Endothelial cell of umbilical vein (primary cell): ENCODE data around the gene SLC51B. TPM values are rescaled to one million over a fixed set of nuclear protein-coding genes. Genes with fewer than 3 reads are reported as not detected.

Experiments
- BruUV-seq: library from RNA; stranded (reverse); fragments of 400-500 nt; replicated peaks from 2 replicates; lab custom pipeline; 2021; lab: Mats Ljungman, UMichigan
- CTCF ChIA-PET: fragments of 300-600, 350-600 bp; sonication (Branson Sonifier 250); formaldehyde crosslinking; loops from one replicate; lab custom pipeline; 2021; ENCODE audit warnings: antibody characterized with exemption, inconsistent platforms; lab: Charles Lee
- POLR2A ChIA-PET: fragments of 300-600, 350-600 bp; sonication (Branson Sonifier 250); formaldehyde crosslinking; loops from one replicate; lab custom pipeline; 2021; ENCODE audit warnings: antibody characterized with exemption, inconsistent platforms; lab: Charles Lee
- DNase-seq: peaks from one replicate; pipeline ENCODE4 v3.0.0-alpha.2; 2011; ENCODE audit warnings: low read depth, low spot score
- FAIRE-seq: peaks from 2 replicates; lab custom pipeline; 2011; peaks lifted over from hg19 to GRCh38; lab: Jason Lieb, UNC
- H2AFZ ChIP-seq: 2 replicates; pipeline ENCODE4 v1.6.0; 2012; ENCODE audit warnings: low read depth, low read length, control low read depth, inconsistent platforms
- H3K27ac ChIP-seq: 2 replicates; pipeline ENCODE4 v1.5.1; 2011; ENCODE audit warnings: low read depth, mild to moderate bottlenecking, control low read depth, low read length, moderate library complexity; ENCODE audit not compliant: insufficient read depth
- H3K27me3 ChIP-seq, 2 experiments: 2 replicates each; pipeline versions ENCODE4 v1.6.0 to v1.6.1; 2011; ENCODE audit warnings: low read length in 2 of 2, mixed read lengths in 1 of 2; ENCODE audit not compliant: control insufficient read depth in 2 of 2, insufficient read depth in 2 of 2
- H3K36me3 ChIP-seq, 2 experiments: 2 replicates in 1 of 2; 3 replicates in 1 of 2; pipeline ENCODE4 v1.5.1; 2011; ENCODE audit warnings: low read length in 2 of 2, mild to moderate bottlenecking in 1 of 2, moderate library complexity in 1 of 2; ENCODE audit not compliant: control insufficient read depth in 2 of 2, insufficient read depth in 2 of 2; ENCODE audit errors: extremely low read depth in 1 of 2
- H3K4me1 ChIP-seq: 3 replicates; pipeline ENCODE4 v1.5.1; 2011; ENCODE audit warnings: mild to moderate bottlenecking, low read length; ENCODE audit not compliant: control insufficient read depth, insufficient read depth; ENCODE audit errors: extremely low read depth
- H3K4me2 ChIP-seq: 2 replicates; pipeline ENCODE4 v1.6.1; 2011; ENCODE audit warnings: low read length, control low read depth, mixed read lengths; ENCODE audit not compliant: insufficient read depth
- H3K4me3 ChIP-seq, 3 experiments: fragments of 200-600 bp in 1 of 3; sonication (generic), shearing (Covaris generic) in 1 of 3; replicated peaks in 1 of 3; 2 replicates each; pipeline ENCODE4 v1.5.1; 2011 to 2016; ENCODE audit warnings: control low read depth in 3 of 3, low read length in 3 of 3, mild to moderate bottlenecking in 2 of 3, inconsistent platforms in 1 of 3, low read depth in 1 of 3, moderate library complexity in 1 of 3; ENCODE audit not compliant: insufficient read depth in 1 of 3
- H3K79me2 ChIP-seq: 2 replicates; pipeline ENCODE4 v1.6.0; 2012; ENCODE audit warnings: low read length, inconsistent platforms; ENCODE audit not compliant: control insufficient read depth, insufficient read depth
- H3K9ac ChIP-seq: replicated peaks from 2 replicates; pipeline ENCODE3; 2011; ENCODE audit warnings: low read length, control low read depth; ENCODE audit not compliant: insufficient read depth; ENCODE audit errors: extremely low read depth
- H3K9me1 ChIP-seq: replicated peaks from 3 replicates; pipeline ENCODE4 v1.6.0; 2011; ENCODE audit warnings: mild to moderate bottlenecking, low read length; ENCODE audit not compliant: control insufficient read depth, insufficient read depth; ENCODE audit errors: extremely low read depth
- H3K9me3 ChIP-seq: replicated peaks from 2 replicates; pipeline ENCODE4 v1.5.1; 2012; ENCODE audit warnings: low read length, inconsistent platforms; ENCODE audit not compliant: control insufficient read depth, insufficient read depth
- H4K20me1 ChIP-seq: replicated peaks from 2 replicates; pipeline ENCODE3; 2011; ENCODE audit warnings: mild to moderate bottlenecking, low read length; ENCODE audit not compliant: control insufficient read depth, insufficient read depth; ENCODE audit errors: extremely low read depth
- CTCF ChIP-seq, 2 donors: IDR thresholded peaks; 1 replicate in 1 of 2; 2 replicates in 1 of 2; pipeline ENCODE4 v1.5.1; 2011; ENCODE audit warnings: low read length in 2 of 2, mild to moderate bottlenecking in 2 of 2, moderate library complexity in 2 of 2, control low read depth in 1 of 2, inconsistent platforms in 1 of 2, low read depth in 1 of 2; ENCODE audit not compliant: insufficient read depth in 1 of 2; ENCODE audit errors: extremely low read depth in 1 of 2
- EZH2 ChIP-seq: IDR thresholded peaks from 2 replicates; pipeline ENCODE4 v1.6.1; 2012; ENCODE audit warnings: borderline replicate concordance, low read depth, mild to moderate bottlenecking, moderate library complexity, low read length, inconsistent platforms; ENCODE audit not compliant: severe bottlenecking
- FOS ChIP-seq: IDR thresholded peaks from 2 replicates; pipeline ENCODE4 v1.6.1; 2011; ENCODE audit warnings: mild to moderate bottlenecking, low read length, moderate library complexity, borderline replicate concordance; ENCODE audit not compliant: insufficient read depth
- GATA2 ChIP-seq: IDR thresholded peaks from 2 replicates; pipeline ENCODE4 v1.7.0; 2011; ENCODE audit warnings: low read depth, mild to moderate bottlenecking, moderate library complexity, mixed read lengths, low read length; ENCODE audit not compliant: insufficient read length, insufficient read depth
- JUN ChIP-seq: IDR thresholded peaks from 2 replicates; pipeline ENCODE4 v1.6.1; 2011; ENCODE audit warnings: borderline replicate concordance, low read depth; ENCODE audit not compliant: insufficient read length, insufficient read depth
- MAX ChIP-seq: IDR thresholded peaks from 2 replicates; pipeline ENCODE4 v1.6.1; 2011; ENCODE audit not compliant: insufficient read depth, insufficient read length
- MYC ChIP-seq: IDR thresholded peaks from one replicate; pipeline ENCODE4 v1.6.1; 2011; ENCODE audit warnings: mild to moderate bottlenecking, low read depth, low read length
- POLR2A ChIP-seq: IDR thresholded peaks from 2 replicates; pipeline ENCODE4 v1.6.1; 2012; ENCODE audit warnings: low read depth, mild to moderate bottlenecking, control low read depth, low read length
- POLR2AphosphoS5 ChIP-seq: IDR thresholded peaks from 2 replicates; pipeline ENCODE4 v1.6.1; 2012; ENCODE audit warnings: low read depth, mild to moderate bottlenecking, control low read depth, low read length, moderate library complexity; ENCODE audit not compliant: insufficient read depth
- dilution Hi-C: fragments of 300-500 bp; cut with MboI; formaldehyde crosslinking; loops from one replicate; pipeline ENCODE4 v1.15.0; 2019; ENCODE audit warnings: low sequenced_read_pairs; ENCODE audit not compliant: extremely low pct_ligation_motif_present
- intact Hi-C: fragments of 100-400 bp; cut with micrococcal nuclease; formaldehyde crosslinking; loops from one replicate; pipeline ENCODE4 v1.10.0; 2022
- polyA plus RNA-seq, 4 experiments: library from polyadenylated mRNA; depleted of rRNA in 3 of 4; stranded (reverse) in 3 of 4; unstranded in 1 of 4; fragments of >200 nt; gene quantifications; 2 replicates each; pipeline versions ENCODE4 v1.2.1 to v1.2.3, GENCODE V29; 2011 to 2012; ENCODE audit warnings: missing spikeins in 1 of 4
- total RNA-seq: library from RNA; stranded (reverse); gene quantifications from 2 replicates; pipeline ENCODE4 v1.2.3, GENCODE V29; 2021

Gene SLC51B
- total and polyA plus RNA-seq, 2 donors (not counting 3 experiments of a cell fraction or from before 2014, with no cell fraction given) = not detected

GRCh38 chr15:65038428-65038827, 6.8 kb upstream of the SLC51B start:
- POLR2A ChIA-PET = no interaction called here
- intact Hi-C loops (no loop called here), dilution Hi-C loops (no loop called here)
- CTCF ChIA-PET = interaction anchor here (0.7 to 1.5 kb wide), 2 partner anchors 39 to 63 kb away, joined by 3 read pairs; no protein-coding TSS in a partner anchor
- H3K4me3 ChIP-seq = no peak overlapping the region
- H4K20me1 ChIP-seq = no peaks in the 10 kb centered on the region
- no TSS peak for BruUV-seq
- no peak overlapping the region for H2AFZ ChIP-seq
- DNase-seq (no peak), FAIRE-seq (no peak)
- H3K27ac ChIP-seq = no peak overlapping the region
- no peaks in the 10 kb centered on the region for H3K36me3 ChIP-seq
- TF ChIP-seq FOS = no peak
- TF ChIP-seq POLR2A = no peak
- TF ChIP-seq GATA2 = no peak
- TF ChIP-seq POLR2AphosphoS5 = no peak
- no peak for TF ChIP-seq EZH2
- no peaks in the 10 kb centered on the region for H3K4me1 ChIP-seq
- no peak overlapping the region for H3K9ac ChIP-seq
- no peaks in the 10 kb centered on the region for H3K9me3 ChIP-seq
- no peak overlapping the region for H3K4me2 ChIP-seq
- H3K9me1 ChIP-seq = no peaks in the 10 kb centered on the region
- H3K27me3 ChIP-seq = no peaks in the 10 kb centered on the region
- H3K79me2 ChIP-seq = no peaks in the 10 kb centered on the region

GRCh38 chr15:65038836-65039235, 6.4 kb upstream of the SLC51B start:
- Histone ChIP-seq H3K9me3 (no peaks in the 10 kb centered on the region), H3K27me3 (no peaks in the 10 kb centered on the region), H2AFZ (no peak overlapping the region), H3K27ac (no peak overlapping the region), H3K9ac (no peak overlapping the region), H3K36me3 (no peaks in the 10 kb centered on the region), H3K4me2 (no peak overlapping the region), H3K9me1 (no peaks in the 10 kb centered on the region), H3K79me2 (no peaks in the 10 kb centered on the region), H4K20me1 (no peaks in the 10 kb centered on the region), H3K4me3 (no peak overlapping the region), H3K4me1 (no peaks in the 10 kb centered on the region)
- ChIA-PET CTCF (interaction anchor here (0.7 to 1.5 kb wide), 3 partner anchors 16 to 63 kb away, joined by 3 to 4 read pairs (median 3); no protein-coding TSS in a partner anchor), POLR2A (no interaction called here)
- DNase-seq = no peak
- intact Hi-C loops = no loop called here
- no peak for FAIRE-seq
- dilution Hi-C loops = no loop called here
- TF ChIP-seq MYC (no peak), POLR2A (no peak), EZH2 (no peak), CTCF (IDR thresholded peaks at IDR 0.05; ENCODE audit: extremely low read depth in 1 of 2, insufficient read depth in 1 of 2, low read depth in 1 of 2, low read length in 2 of 2) (no peak), POLR2AphosphoS5 (no peak), FOS (no peak), JUN (no peak), GATA2 (no peak), MAX (no peak)
- no TSS peak for BruUV-seq
